ENCODE results near the gene RHOB.
A peak's percentile ranks its signal among the peaks of the same experiment; 100 is the strongest.

DNA sequence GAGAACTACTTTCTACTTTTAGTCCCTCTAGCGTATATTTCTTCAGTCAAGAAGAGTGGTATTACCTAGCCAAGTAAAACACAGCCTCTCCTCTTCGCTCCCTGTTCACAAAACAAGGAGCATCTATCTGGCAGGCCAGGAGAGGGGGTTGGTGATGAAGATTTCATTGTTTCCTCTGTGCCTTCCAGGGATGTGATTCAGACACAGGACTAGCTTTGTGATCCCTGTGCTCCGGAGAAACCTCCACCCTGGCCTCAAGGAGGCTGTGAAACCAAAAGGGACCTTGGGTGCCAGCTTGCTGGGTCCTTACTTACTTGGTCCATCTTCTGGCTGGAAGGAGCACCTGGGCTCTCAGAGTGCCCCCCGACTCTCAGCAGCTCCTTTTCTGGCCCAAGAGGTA, 5.7 kb downstream of the RHOB start:
- TF ChIP-seq CTCF (IDR thresholded peaks at IDR 0.05) (peak; percentile 22 to 38 (median 31)), POLR2AphosphoS5 (IDR thresholded peaks at IDR 0.05) (peak in 1 of 2 donors; percentile 64), POLR2A (IDR thresholded peaks at IDR 0.05; ENCODE audit: low read depth) (no peak)
